Fibroblast of mammary gland (primary cell): ENCODE measurements around the gene PLEKHG1.
A peak's percentile ranks its signal among the peaks of the same experiment; 100 is the strongest.

ENCODE experiments used
- DNase-seq: peaks from one replicate; pipeline ENCODE4 v3.0.0-alpha.2; 2010; ENCODE audit warnings: low read depth
- H3K4me3 ChIP-seq: 2 replicates; pipeline ENCODE4 v1.5.1; 2011; ENCODE audit warnings: low read depth, mild to moderate bottlenecking, low read length, moderate library complexity; ENCODE audit not compliant: control insufficient read depth
- TF ChIP-seq, protein P1 (sequence below): conservative IDR thresholded peaks from 2 replicates; pipeline ENCODE4 v1.5.1; 2011; ENCODE audit warnings: low read depth, low read length, inconsistent platforms; ENCODE audit not compliant: control insufficient read depth, insufficient read depth

PLEKHG1 gene

DNA sequence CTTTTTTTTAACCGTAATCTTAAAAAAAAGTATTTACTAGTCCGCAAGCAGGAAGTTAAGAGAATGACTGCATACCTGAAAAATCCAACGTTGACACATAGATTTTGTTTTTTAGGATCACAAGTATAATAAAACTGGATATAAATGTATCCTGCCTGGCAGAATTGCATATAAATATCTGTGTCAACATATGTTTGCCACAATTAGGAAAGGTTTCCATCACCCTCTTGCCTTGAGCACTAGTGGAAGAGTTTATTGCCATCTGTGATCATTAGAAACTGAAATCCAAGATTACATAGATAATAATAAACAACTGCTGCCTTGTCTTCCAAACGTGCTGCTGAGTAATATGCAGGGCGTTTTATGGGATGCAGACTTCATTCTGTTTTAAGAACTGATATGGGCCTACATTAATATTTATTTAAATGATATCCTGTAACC is 27.9 kb downstream of the PLEKHG1 start:
- DNase-seq: peak; percentile 32
- no peak overlapping the region for H3K4me3 ChIP-seq
- TF ChIP-seq, protein P1, sequence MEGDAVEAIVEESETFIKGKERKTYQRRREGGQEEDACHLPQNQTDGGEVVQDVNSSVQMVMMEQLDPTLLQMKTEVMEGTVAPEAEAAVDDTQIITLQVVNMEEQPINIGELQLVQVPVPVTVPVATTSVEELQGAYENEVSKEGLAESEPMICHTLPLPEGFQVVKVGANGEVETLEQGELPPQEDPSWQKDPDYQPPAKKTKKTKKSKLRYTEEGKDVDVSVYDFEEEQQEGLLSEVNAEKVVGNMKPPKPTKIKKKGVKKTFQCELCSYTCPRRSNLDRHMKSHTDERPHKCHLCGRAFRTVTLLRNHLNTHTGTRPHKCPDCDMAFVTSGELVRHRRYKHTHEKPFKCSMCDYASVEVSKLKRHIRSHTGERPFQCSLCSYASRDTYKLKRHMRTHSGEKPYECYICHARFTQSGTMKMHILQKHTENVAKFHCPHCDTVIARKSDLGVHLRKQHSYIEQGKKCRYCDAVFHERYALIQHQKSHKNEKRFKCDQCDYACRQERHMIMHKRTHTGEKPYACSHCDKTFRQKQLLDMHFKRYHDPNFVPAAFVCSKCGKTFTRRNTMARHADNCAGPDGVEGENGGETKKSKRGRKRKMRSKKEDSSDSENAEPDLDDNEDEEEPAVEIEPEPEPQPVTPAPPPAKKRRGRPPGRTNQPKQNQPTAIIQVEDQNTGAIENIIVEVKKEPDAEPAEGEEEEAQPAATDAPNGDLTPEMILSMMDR: no peak

DNA sequence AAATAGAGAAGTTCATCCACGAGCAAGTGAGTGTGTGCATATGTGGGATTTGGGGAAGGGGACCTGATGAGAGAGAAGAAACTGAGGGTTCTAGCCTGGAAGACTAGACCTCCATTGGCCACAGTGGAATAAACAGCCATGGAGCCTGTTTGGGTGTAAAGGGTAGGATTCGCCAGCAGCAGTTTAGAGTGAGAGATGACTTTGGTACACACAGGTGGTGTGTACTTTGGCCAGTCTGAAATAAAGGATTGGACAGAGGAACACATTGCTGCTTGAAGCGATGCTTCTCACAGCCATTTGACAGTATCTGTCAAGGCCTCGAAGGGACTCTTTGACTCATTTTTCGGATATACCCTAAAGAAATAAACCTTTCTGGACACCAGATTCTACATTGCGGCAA is 29.2 kb downstream of the PLEKHG1 start:
- no peak overlapping the region for H3K4me3 ChIP-seq
- TF ChIP-seq, protein P1: no peak
- DNase-seq: no peak

DNA sequence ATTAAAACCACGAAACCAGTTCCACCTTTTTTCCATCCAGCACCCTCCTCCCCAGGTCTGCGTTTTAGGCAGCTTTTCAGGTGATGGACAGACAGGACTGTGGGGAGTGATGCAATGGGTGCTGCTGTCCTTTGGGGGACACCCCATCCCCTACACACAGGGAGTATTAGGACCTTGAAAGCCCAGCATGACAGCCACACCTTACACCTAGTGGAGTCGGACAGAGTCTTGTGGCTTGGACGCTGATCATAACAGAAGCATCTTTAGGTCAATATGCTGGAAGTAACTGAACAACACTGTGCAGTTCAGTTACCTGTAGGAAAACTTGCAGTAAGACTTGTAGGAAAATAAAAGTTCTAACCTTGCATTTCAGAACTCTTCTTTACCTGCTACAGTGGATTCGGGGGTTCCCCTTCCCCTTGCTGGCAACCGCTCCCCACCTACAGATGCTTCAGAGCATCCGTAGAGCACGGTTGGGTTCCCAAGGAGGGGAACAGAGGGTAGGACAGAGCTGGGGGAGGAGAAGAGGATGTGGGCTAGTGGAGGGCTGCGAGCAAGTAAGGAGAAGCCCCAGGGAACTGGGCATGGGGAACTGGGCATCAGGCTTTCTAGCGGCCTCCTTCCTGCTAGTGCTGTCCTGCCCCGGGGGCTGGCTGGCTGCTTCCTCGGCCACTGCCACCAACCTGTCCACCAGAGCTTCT is 31.7 kb downstream of the PLEKHG1 start:
- no peak overlapping the region for H3K4me3 ChIP-seq
- DNase-seq: no peak
- TF ChIP-seq, protein P1: no peak

DNA sequence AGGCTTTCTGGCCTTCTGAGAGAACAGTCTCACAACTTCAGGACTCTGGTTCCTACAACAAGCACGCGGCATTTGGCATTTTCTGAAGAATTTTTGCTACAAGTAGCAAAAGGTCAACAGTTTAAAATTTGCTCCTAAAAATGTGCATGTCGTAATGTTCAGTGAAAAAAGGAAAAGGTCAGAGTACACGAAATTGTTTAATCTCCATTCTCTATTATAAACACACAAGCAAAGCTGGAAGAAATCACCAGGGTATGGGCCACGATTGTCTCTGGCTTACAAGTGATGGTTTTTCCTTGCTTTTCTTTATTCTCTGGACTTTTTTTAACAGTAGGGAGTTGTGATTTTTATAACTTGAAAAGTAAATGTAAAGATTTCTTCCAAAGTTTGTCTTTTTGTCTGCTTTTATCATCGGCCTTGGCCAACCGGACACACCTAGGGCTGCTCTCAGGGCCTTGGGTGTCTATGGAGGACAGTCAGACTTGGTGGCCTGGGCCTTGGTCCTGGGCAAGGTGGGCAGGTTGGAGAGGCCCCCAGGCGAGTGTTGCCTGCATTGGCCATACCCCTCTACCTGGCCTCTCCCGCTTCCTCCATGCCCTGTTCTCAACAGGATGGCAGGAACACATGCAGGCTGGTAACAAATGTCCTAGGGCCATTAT is 32.4 kb downstream of the PLEKHG1 start:
- no peak overlapping the region for H3K4me3 ChIP-seq
- DNase-seq: no peak
- TF ChIP-seq, protein P1: no peak

DNA sequence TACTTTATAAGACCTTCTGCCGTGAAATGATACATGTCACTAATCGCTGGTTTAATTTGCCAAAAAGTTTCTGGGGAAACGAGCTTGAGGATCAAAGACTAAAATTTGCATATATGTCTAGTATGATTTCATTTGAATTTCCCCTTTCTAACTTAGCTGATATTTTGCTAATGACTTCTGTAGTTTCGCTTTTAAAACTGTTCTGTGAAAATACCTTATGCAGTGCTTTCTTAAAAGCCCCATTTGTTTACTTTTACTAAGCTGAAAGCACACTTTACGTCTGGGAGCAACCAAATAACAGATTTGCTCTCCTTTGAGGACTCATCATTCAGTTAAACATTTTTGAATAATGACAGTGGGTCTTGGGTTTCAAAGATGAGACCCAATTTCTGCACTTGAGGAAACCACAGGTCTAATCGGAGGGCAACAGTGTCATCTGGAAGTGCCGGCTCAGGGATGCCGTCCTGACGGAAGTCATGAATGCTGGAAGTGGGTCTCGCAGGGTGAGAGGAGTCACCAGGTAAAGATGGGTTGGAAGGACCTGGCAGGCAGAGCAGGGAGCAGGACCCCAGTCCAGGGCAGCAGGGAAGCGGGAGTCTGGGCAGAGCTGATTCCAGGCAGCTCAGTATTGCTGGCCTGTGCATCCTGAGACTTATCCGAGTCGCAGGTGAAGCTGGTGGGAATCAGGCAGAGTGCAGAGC is 33.2 kb downstream of the PLEKHG1 start:
- no peak overlapping the region for H3K4me3 ChIP-seq
- no peak for DNase-seq
- TF ChIP-seq, protein P1: no peak

DNA sequence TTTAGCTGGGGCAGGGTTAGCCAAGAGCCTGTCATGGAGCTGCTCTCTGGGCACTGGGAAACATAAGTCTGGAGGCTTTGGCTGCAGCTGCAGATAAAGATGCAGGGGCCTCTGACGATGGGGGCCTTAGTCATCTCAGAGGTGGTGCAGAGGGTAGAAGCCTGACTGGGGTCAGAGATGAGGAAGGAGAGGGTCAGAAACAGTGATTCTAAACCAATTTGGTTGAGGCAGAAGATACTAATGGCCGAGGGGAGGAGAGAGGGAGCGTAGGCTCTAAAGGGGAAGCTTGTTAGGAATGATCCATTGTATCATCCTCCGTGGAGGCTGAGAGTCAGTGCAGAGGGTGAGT is 33.8 kb downstream of the PLEKHG1 start:
- H3K4me3 ChIP-seq: no peak overlapping the region
- TF ChIP-seq, protein P1: no peak

More for the DNA sequence above, 33.8 kb downstream of the PLEKHG1 start:
- no peak for DNase-seq
